Caco-2 (cell line): ENCODE data around the gene NMNAT2. TPM values are rescaled to one million over a fixed set of nuclear protein-coding genes. Genes with fewer than 3 reads are reported as not detected.
A peak's percentile ranks its signal among the peaks of the same experiment; 100 is the strongest.

ENCODE experiments used
- Bru-seq: library from RNA; stranded (reverse); fragments of 400-500 nt; gene quantifications from one replicate; lab custom pipeline; 2021; lab: Mats Ljungman, UMichigan
- BruChase-seq, 2 experiments: library from RNA; stranded (reverse); fragments of 400-500 nt; gene quantifications; one replicate each; lab custom pipeline; 2021; lab: Mats Ljungman, UMichigan
- BruUV-seq: library from RNA; stranded (reverse); fragments of 400-500 nt; replicated peaks from 2 replicates; lab custom pipeline; 2021; lab: Mats Ljungman, UMichigan
- CTCF ChIA-PET: fragments of 300-600 bp; sonication (Branson Sonifier 250); formaldehyde crosslinking; loops from one replicate; lab custom pipeline; 2022; ENCODE audit warnings: antibody characterized with exemption; lab: Charles Lee
- POLR2A ChIA-PET: fragments of 300-600 bp; sonication (Branson Sonifier 250); formaldehyde crosslinking; loops from one replicate; lab custom pipeline; 2022; ENCODE audit warnings: antibody characterized with exemption; lab: Charles Lee
- DNase-seq, 2 experiments: peaks; one replicate each; pipeline versions ENCODE4 v3.0.0 to v3.0.0-alpha.2; 2020 to 2022
- H3K27me3 ChIP-seq: replicated peaks from 2 replicates; pipeline ENCODE4 v1.6.0; 2011; ENCODE audit warnings: low read length; ENCODE audit not compliant: control insufficient read depth, insufficient read depth
- H3K36me3 ChIP-seq: 2 replicates; pipeline ENCODE4 v1.5.1; 2011; ENCODE audit warnings: low read length; ENCODE audit not compliant: control insufficient read depth, insufficient read depth
- H3K4me1 ChIP-seq: fragments of 250-450 bp; sonication (Bioruptor Pico); 2 replicates; pipeline ENCODE4 v1.5.1; 2020; ENCODE audit warnings: mild to moderate bottlenecking
- H3K4me3 ChIP-seq: 2 replicates; pipeline ENCODE4 v1.5.1; 2011; ENCODE audit warnings: low read depth, mild to moderate bottlenecking, control low read depth, low read length
- H3K9me3 ChIP-seq: fragments of 250-450 bp; sonication (Bioruptor Pico); 2 replicates; pipeline ENCODE4 v1.5.1; 2020; ENCODE audit warnings: mild to moderate bottlenecking, moderate library complexity
- H3K27ac Mint-ChIP-seq: one replicate; pipeline ENCODE4 v1.8.0; 2022; ENCODE audit warnings: mixed read lengths; ENCODE audit not compliant: unreplicated experiment
- H3K27me3 Mint-ChIP-seq: one replicate; pipeline ENCODE4 v1.8.0; 2022; ENCODE audit warnings: mixed read lengths; ENCODE audit not compliant: insufficient read depth, unreplicated experiment
- H3K36me3 Mint-ChIP-seq: one replicate; pipeline ENCODE4 v1.8.0; 2022; ENCODE audit warnings: mild to moderate bottlenecking, mixed read lengths; ENCODE audit not compliant: insufficient read depth, unreplicated experiment
- H3K4me1 Mint-ChIP-seq: one replicate; pipeline ENCODE4 v1.8.0; 2022; ENCODE audit warnings: low read depth, mixed read lengths; ENCODE audit not compliant: unreplicated experiment
- H3K4me3 Mint-ChIP-seq: one replicate; pipeline ENCODE4 v1.8.0; 2022; ENCODE audit warnings: mild to moderate bottlenecking, moderate library complexity, mixed read lengths; ENCODE audit not compliant: unreplicated experiment
- H3K9me3 Mint-ChIP-seq: one replicate; pipeline ENCODE4 v1.8.0; 2022; ENCODE audit warnings: mixed read lengths; ENCODE audit not compliant: unreplicated experiment
- CTCF ChIP-seq, 2 experiments: fragments of 200-600 bp in 1 of 2; IDR thresholded peaks; 1 replicate in 1 of 2; 2 replicates in 1 of 2; pipeline versions ENCODE4 v1.5.1 to v1.8.0; 2011 to 2022; ENCODE audit warnings: antibody characterized with exemption in 1 of 2, control low read depth in 1 of 2, inconsistent platforms in 1 of 2, low read depth in 1 of 2, low read length in 1 of 2, mild to moderate bottlenecking in 1 of 2, moderate library complexity in 1 of 2; ENCODE audit not compliant: insufficient read depth in 1 of 2, severe bottlenecking in 1 of 2, unreplicated experiment in 1 of 2
- intact Hi-C: fragments of 100-400 bp; cut with micrococcal nuclease; formaldehyde crosslinking; loops from one replicate; pipeline ENCODE4 v1.10.0; 2022; ENCODE audit not compliant: unreplicated experiment
- long read RNA-seq: library from polyadenylated mRNA; stranded (forward); transcript quantifications from one replicate; pipeline ENCODE4 v2.0.0, GENCODE V29; 2022
- total RNA-seq: library from RNA; stranded (reverse); gene quantifications from 2 replicates; pipeline ENCODE4 v1.2.3, GENCODE V29; 2022

Gene NMNAT2
- total RNA-seq (16.4 and 20.1 TPM in 2 replicates), Bru-seq, nascent RNA (percentile 59 among the genes with signal in this experiment), BruChase-seq, experiment 1, labeled RNA remaining after a 2-hour chase (percentile 56 among the genes with signal in this experiment), BruChase-seq, experiment 2, labeled RNA remaining after a 6-hour chase (percentile 61 among the genes with signal in this experiment)
- long read RNA-seq, partial matches to known transcripts: 2 of 7 reads
- long read RNA-seq, other reads (novel, unspliced or antisense): 5 of 7 reads

GRCh38 chr1:183417772-183418491 lies at the start of gene NMNAT2:
Gene NMNAT2 (minus strand): TSS chr1:183418380. CDS start chr1:183418267, 113 bp downstream.
- no peaks in the 10 kb centered on the region for H3K9me3 ChIP-seq
- TSS peak; percentile 13 for BruUV-seq
- POLR2A ChIA-PET: no interaction called here
- CTCF ChIA-PET: interaction anchor here (0.8 kb wide), 1 partner anchor 136 kb away, joined by 3 read pairs; no protein-coding TSS in a partner anchor
- H3K27me3 Mint-ChIP-seq: no peaks in the 10 kb centered on the region
- H3K4me1 ChIP-seq: peaks cover 11% of the 10 kb centered on the region; the same call in 1 of the 2 replicates
- intact Hi-C loops: no loop called here
- peak; percentile 51 to 64 for DNase-seq
- no peaks in the 10 kb centered on the region for H3K36me3 ChIP-seq
- H3K27me3 ChIP-seq: no peaks in the 10 kb centered on the region
- peak within 1 kb of the TSS; percentile 77 for H3K27ac Mint-ChIP-seq
- no peaks in the 10 kb centered on the region for H3K36me3 Mint-ChIP-seq
- peak within 1 kb of the TSS; percentile 79 for H3K4me3 Mint-ChIP-seq
- TF ChIP-seq CTCF (IDR thresholded peaks at IDR 0.05; ENCODE audit: insufficient read depth in 1 of 2, low read depth in 1 of 2, low read length in 1 of 2, severe bottlenecking in 1 of 2, unreplicated experiment in 1 of 2): no peak
- peaks cover 30% of the 10 kb centered on the region for H3K4me1 Mint-ChIP-seq
- no peaks in the 10 kb centered on the region for H3K9me3 Mint-ChIP-seq
- H3K4me3 ChIP-seq: peak within 1 kb of the TSS; percentile 68

- Histone ChIP-seq H3K4me1 (peaks cover 21% of the 10 kb centered on the region; the same call in 1 of the 2 replicates), H3K36me3 (no peaks in the 10 kb centered on the region), H3K27me3 (no peaks in the 10 kb centered on the region), H3K4me3 (no peak overlapping the region), H3K9me3 (no peaks in the 10 kb centered on the region)
- no peak for DNase-seq
- TF ChIP-seq CTCF (IDR thresholded peaks at IDR 0.05; ENCODE audit: insufficient read depth in 1 of 2, low read depth in 1 of 2, low read length in 1 of 2, severe bottlenecking in 1 of 2, unreplicated experiment in 1 of 2): no peak
- CTCF ChIA-PET: no interaction called here
- no peaks in the 10 kb centered on the region for H3K9me3 Mint-ChIP-seq
- POLR2A ChIA-PET: no interaction called here
- intact Hi-C loops: loop anchor here (5.0 kb wide), 1 partner anchor 45 kb away; no protein-coding TSS in a partner anchor
- no peak overlapping the region for H3K4me3 Mint-ChIP-seq
- peaks cover 12% of the 10 kb centered on the region for H3K4me1 Mint-ChIP-seq
- no peaks in the 10 kb centered on the region for H3K27me3 Mint-ChIP-seq
- peaks cover 18% of the 10 kb centered on the region for H3K36me3 Mint-ChIP-seq
- no peak overlapping the region for H3K27ac Mint-ChIP-seq
- BruUV-seq: no TSS peak
Measured at GRCh38 chr1:183467687-183468086, 49.5 kb upstream of the NMNAT2 start.

- no peaks in the 10 kb centered on the region for H3K9me3 ChIP-seq
- H3K27me3 ChIP-seq: no peaks in the 10 kb centered on the region
- Mint-ChIP-seq H3K4me3 (no peak overlapping the region), H3K27ac (no peak overlapping the region), H3K9me3 (peaks cover under 1% of the 10 kb centered on the region), H3K4me1 (peaks cover 21% of the 10 kb centered on the region), H3K27me3 (no peaks in the 10 kb centered on the region), H3K36me3 (peaks cover 11% of the 10 kb centered on the region)
- H3K36me3 ChIP-seq: no peaks in the 10 kb centered on the region
- H3K4me1 ChIP-seq: peaks cover 30% of the 10 kb centered on the region
- CTCF ChIA-PET: no interaction called here
- no TSS peak for BruUV-seq
- intact Hi-C loops: loop anchor here (5.0 kb wide), 1 partner anchor 44 kb away; no protein-coding TSS in a partner anchor
- no peak overlapping the region for H3K4me3 ChIP-seq
- no peak for DNase-seq
- POLR2A ChIA-PET: no interaction called here
- TF ChIP-seq CTCF (IDR thresholded peaks at IDR 0.05; ENCODE audit: insufficient read depth in 1 of 2, low read depth in 1 of 2, low read length in 1 of 2, severe bottlenecking in 1 of 2, unreplicated experiment in 1 of 2): no peak
Measured at GRCh38 chr1:183466781-183467180, 48.6 kb upstream of the NMNAT2 start.
